C4-2B (cell line): Measurements from ENCODE around the gene ARID3B.

Experiments
- ZFX ChIP-seq: fragments of 450-650 bp; IDR thresholded peaks from 2 replicates; pipeline ENCODE4 v1.6.1; 2017
- TF ChIP-seq, protein P1 (sequence below): fragments of 450-650 bp; conservative IDR thresholded peaks from 2 replicates; pipeline ENCODE4 v1.5.1; 2017; ENCODE audit warnings: mild to moderate bottlenecking

- TF ChIP-seq, protein P1, sequence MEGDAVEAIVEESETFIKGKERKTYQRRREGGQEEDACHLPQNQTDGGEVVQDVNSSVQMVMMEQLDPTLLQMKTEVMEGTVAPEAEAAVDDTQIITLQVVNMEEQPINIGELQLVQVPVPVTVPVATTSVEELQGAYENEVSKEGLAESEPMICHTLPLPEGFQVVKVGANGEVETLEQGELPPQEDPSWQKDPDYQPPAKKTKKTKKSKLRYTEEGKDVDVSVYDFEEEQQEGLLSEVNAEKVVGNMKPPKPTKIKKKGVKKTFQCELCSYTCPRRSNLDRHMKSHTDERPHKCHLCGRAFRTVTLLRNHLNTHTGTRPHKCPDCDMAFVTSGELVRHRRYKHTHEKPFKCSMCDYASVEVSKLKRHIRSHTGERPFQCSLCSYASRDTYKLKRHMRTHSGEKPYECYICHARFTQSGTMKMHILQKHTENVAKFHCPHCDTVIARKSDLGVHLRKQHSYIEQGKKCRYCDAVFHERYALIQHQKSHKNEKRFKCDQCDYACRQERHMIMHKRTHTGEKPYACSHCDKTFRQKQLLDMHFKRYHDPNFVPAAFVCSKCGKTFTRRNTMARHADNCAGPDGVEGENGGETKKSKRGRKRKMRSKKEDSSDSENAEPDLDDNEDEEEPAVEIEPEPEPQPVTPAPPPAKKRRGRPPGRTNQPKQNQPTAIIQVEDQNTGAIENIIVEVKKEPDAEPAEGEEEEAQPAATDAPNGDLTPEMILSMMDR: no peak
- no peak for TF ChIP-seq ZFX
These were observed 1.4 kb downstream of the ARID3B start for GRCh38 chr15:74542166-74543042.
